H9 (cell line): ENCODE measurements around the gene RAD18. TPM values are rescaled to one million over a fixed set of nuclear protein-coding genes. Genes with fewer than 3 reads are reported as not detected.

Source experiments
- DNase-seq: peaks from one replicate; pipeline ENCODE4 v3.0.0-alpha.2; 2017
- H2AFZ ChIP-seq: one replicate; pipeline ENCODE4 v1.6.1; 2013; ENCODE audit warnings: mild to moderate bottlenecking, low read length, control low read depth, moderate library complexity
- H2AK5ac ChIP-seq: 2 replicates; pipeline ENCODE4 v1.6.1; 2013; ENCODE audit warnings: low read length, control low read depth, mixed read lengths; ENCODE audit not compliant: insufficient read length
- H2BK120ac ChIP-seq: one replicate; pipeline ENCODE4 v1.6.1; 2013; ENCODE audit warnings: low read depth, mild to moderate bottlenecking, low read length, control low read depth, inconsistent platforms; ENCODE audit not compliant: poor library complexity, severe bottlenecking
- H2BK12ac ChIP-seq: 2 replicates; pipeline ENCODE4 v1.6.1; 2013; ENCODE audit warnings: low read length, control low read depth, mixed read lengths, low read depth; ENCODE audit not compliant: insufficient read length
- H2BK15ac ChIP-seq: 2 replicates; pipeline ENCODE4 v1.6.1; 2013; ENCODE audit warnings: low read depth, low read length, control low read depth
- H2BK20ac ChIP-seq: one replicate; pipeline ENCODE4 v1.6.1; 2013; ENCODE audit warnings: low read depth, mild to moderate bottlenecking, low read length, control low read depth, inconsistent platforms; ENCODE audit not compliant: poor library complexity, severe bottlenecking
- H2BK5ac ChIP-seq: 2 replicates; pipeline ENCODE4 v1.6.1; 2013; ENCODE audit warnings: low read length, control low read depth, mixed read lengths; ENCODE audit not compliant: insufficient read length
- H3K14ac ChIP-seq: 2 replicates; pipeline ENCODE4 v1.6.1; 2013; ENCODE audit warnings: low read length, control low read depth; ENCODE audit not compliant: insufficient read depth
- H3K18ac ChIP-seq: 2 replicates; pipeline ENCODE4 v1.6.1; 2013; ENCODE audit warnings: low read depth, mild to moderate bottlenecking, mixed read lengths, low read length, control low read depth; ENCODE audit not compliant: insufficient read length
- H3K23ac ChIP-seq: 2 replicates; pipeline ENCODE4 v1.6.1; 2013; ENCODE audit warnings: low read length, control low read depth, mixed read lengths, low read depth; ENCODE audit not compliant: insufficient read length
- H3K23me2 ChIP-seq: 2 replicates; pipeline ENCODE4 v1.6.1; 2013; ENCODE audit warnings: low read depth, mild to moderate bottlenecking, mixed read lengths, low read length, control low read depth; ENCODE audit not compliant: insufficient read length, poor library complexity, severe bottlenecking
- H3K27ac ChIP-seq: 2 replicates; pipeline ENCODE4 v1.5.1; 2013; ENCODE audit warnings: low read length, control low read depth, mixed read lengths, low read depth; ENCODE audit not compliant: insufficient read length
- H3K27me3 ChIP-seq: 2 replicates; pipeline ENCODE4 v1.6.1; 2013; ENCODE audit warnings: low read length, control low read depth, inconsistent platforms; ENCODE audit not compliant: insufficient read depth
- H3K4ac ChIP-seq: 2 replicates; pipeline ENCODE4 v1.6.1; 2013; ENCODE audit warnings: low read depth, mild to moderate bottlenecking, control low read depth, inconsistent platforms, low read length, moderate library complexity
- H3K4me1 ChIP-seq: 2 replicates; pipeline ENCODE4 v1.6.1; 2013; ENCODE audit warnings: low read length, control low read depth, inconsistent platforms; ENCODE audit not compliant: insufficient read depth
- H3K4me2 ChIP-seq: 2 replicates; pipeline ENCODE4 v1.6.1; 2013; ENCODE audit warnings: low read length, control low read depth, mixed read lengths; ENCODE audit not compliant: insufficient read length, insufficient read depth
- H3K56ac ChIP-seq: 2 replicates; pipeline ENCODE4 v1.6.1; 2013; ENCODE audit warnings: low read depth, mild to moderate bottlenecking, mixed read lengths, low read length, control low read depth; ENCODE audit not compliant: insufficient read length
- H3K79me1 ChIP-seq: 2 replicates; pipeline ENCODE4 v1.6.1; 2013; ENCODE audit warnings: low read depth, mild to moderate bottlenecking, moderate library complexity, low read length, control low read depth, inconsistent platforms; ENCODE audit not compliant: insufficient read depth, poor library complexity, severe bottlenecking
- H3K79me2 ChIP-seq: 2 replicates; pipeline ENCODE4 v1.6.1; 2013; ENCODE audit warnings: low read length, control low read depth, inconsistent platforms; ENCODE audit not compliant: insufficient read depth
- H3K9ac ChIP-seq: 2 replicates; pipeline ENCODE4 v1.6.1; 2013; ENCODE audit warnings: low read length, control low read depth, mixed read lengths; ENCODE audit not compliant: insufficient read length; ENCODE audit errors: extremely low read depth
- H3K9me3 ChIP-seq: one replicate; pipeline ENCODE4 v1.6.1; 2013; ENCODE audit warnings: low read depth, low read length, inconsistent platforms; ENCODE audit not compliant: control insufficient read depth
- H3T11ph ChIP-seq: one replicate; pipeline ENCODE4 v1.6.1; 2013; ENCODE audit warnings: mild to moderate bottlenecking, low read length, control low read depth, inconsistent platforms
- H4K20me1 ChIP-seq: one replicate; pipeline ENCODE4 v1.6.1; 2013; ENCODE audit not compliant: control insufficient read depth, insufficient read length, insufficient read depth
- H4K5ac ChIP-seq: 2 replicates; pipeline ENCODE4 v1.6.1; 2013; ENCODE audit warnings: low read depth, mild to moderate bottlenecking, mixed read lengths, low read length, control low read depth; ENCODE audit not compliant: insufficient read length
- H4K8ac ChIP-seq: replicated peaks from 2 replicates; pipeline ENCODE4 v1.6.1; 2013; ENCODE audit warnings: low read length, control low read depth, mixed read lengths, low read depth; ENCODE audit not compliant: insufficient read length
- H4K91ac ChIP-seq: 2 replicates; pipeline ENCODE4 v1.6.1; 2013; ENCODE audit warnings: low read depth, mild to moderate bottlenecking, moderate library complexity, mixed read lengths, low read length, control low read depth; ENCODE audit not compliant: insufficient read length
- H3K27ac Mint-ChIP-seq, 3 experiments: 2 replicates in 2 of 3; 3 replicates in 1 of 3; pipeline ENCODE4 v1.8.0; 2020 to 2021; ENCODE audit warnings: mixed read lengths in 3 of 3, mild to moderate bottlenecking in 1 of 3, moderate library complexity in 1 of 3
- H3K27me3 Mint-ChIP-seq: 2 replicates; pipeline ENCODE4 v1.8.0; 2021; ENCODE audit warnings: low read depth, mild to moderate bottlenecking, moderate library complexity, mixed read lengths
- H3K36me3 Mint-ChIP-seq, 3 experiments: 2 replicates in 2 of 3; 3 replicates in 1 of 3; pipeline ENCODE4 v1.8.0; 2020 to 2021; ENCODE audit warnings: low read depth in 3 of 3, mixed read lengths in 3 of 3; ENCODE audit not compliant: insufficient read depth in 1 of 3
- H3K4me1 Mint-ChIP-seq, 2 experiments: 2 replicates each; pipeline ENCODE4 v1.8.0; 2020; ENCODE audit warnings: mixed read lengths in 2 of 2
- H3K4me3 Mint-ChIP-seq, 2 experiments: 2 replicates in 1 of 2; 3 replicates in 1 of 2; pipeline ENCODE4 v1.8.0; 2020 to 2021; ENCODE audit warnings: mild to moderate bottlenecking in 2 of 2, mixed read lengths in 2 of 2, moderate library complexity in 1 of 2
- H3K9me3 Mint-ChIP-seq, 2 experiments: 2 replicates in 1 of 2; 3 replicates in 1 of 2; pipeline ENCODE4 v1.8.0; 2020; ENCODE audit warnings: mild to moderate bottlenecking in 2 of 2, mixed read lengths in 2 of 2, moderate library complexity in 1 of 2
- CTCF ChIP-seq: fragments of 200-600 bp; sonication (generic); conservative IDR thresholded peaks from 3 replicates; pipeline ENCODE4 v1.8.0; 2021; ENCODE audit warnings: antibody characterized with exemption, mild to moderate bottlenecking
- WGBS: extraction: QIAGEN DNeasy Blood & Tissue Kit; methylation state at CpG from one replicate; pipeline ENCODE4 v1.1.7; 2013; ENCODE audit warnings: missing lambda C conversion rate, low lambda C conversion rate, mixed read lengths; ENCODE audit not compliant: insufficient read length; ENCODE audit errors: extremely low coverage; 5-methylcytosine and 5-hydroxymethylcytosine counted together
- total RNA-seq: library from RNA; stranded (reverse); gene quantifications from 2 replicates; pipeline ENCODE4 v1.2.1, GENCODE V29; 2021

Gene RAD18
- total RNA-seq, 1 experiment from 2014 or later = 27.8 TPM

GRCh38 chr3:8986741-8987140, 23.5 kb upstream of the RAD18 start:
- DNase-seq = no peak
- Histone ChIP-seq H3K56ac (no peak overlapping the region), H2AK5ac (no peak overlapping the region), H3T11ph (no peak overlapping the region), H3K23ac (no peak overlapping the region), H2AFZ (no peak overlapping the region), H4K5ac (no peak overlapping the region), H3K27me3 (no peaks in the 10 kb centered on the region), H4K8ac (no peak overlapping the region), H3K4ac (no peak overlapping the region), H3K18ac (no peak overlapping the region), H3K79me1 (no peaks in the 10 kb centered on the region), H2BK15ac (no peak overlapping the region), H2BK120ac (no peak overlapping the region), H2BK5ac (no peak overlapping the region), H2BK20ac (no peak overlapping the region), H3K4me1 (no peaks in the 10 kb centered on the region), H3K23me2 (no peaks in the 10 kb centered on the region), H3K4me2 (no peak overlapping the region), H3K9me3 (no peaks in the 10 kb centered on the region), H3K14ac (no peak overlapping the region), H4K20me1 (no peaks in the 10 kb centered on the region), H4K91ac (no peak overlapping the region), H2BK12ac (no peak overlapping the region), H3K27ac (no peak overlapping the region), H3K9ac (no peak overlapping the region), H3K79me2 (no peaks in the 10 kb centered on the region)
- no peak overlapping the region for H3K27ac Mint-ChIP-seq
- WGBS = no CpG with 5 or more reads among the region's 6 CpGs
- H3K36me3 Mint-ChIP-seq = no peaks in the 10 kb centered on the region
- peaks cover 4% of the 10 kb centered on the region; the same call in 1 of the 2 replicates for H3K27me3 Mint-ChIP-seq
- no peak for TF ChIP-seq CTCF
- H3K4me1 Mint-ChIP-seq = peaks cover 5 to 6% of the 10 kb centered on the region in 2 experiments
- H3K9me3 Mint-ChIP-seq = no peaks in the 10 kb centered on the region
- H3K4me3 Mint-ChIP-seq = no peak overlapping the region
